Suppressor macrophage treated with lipopolysaccharide for 1 hour (primary cell): ENCODE results near the gene CDKN3.
"Not testable (repeated sequence)": the region's sequence is repeated elsewhere in the genome, so short reads cannot be mapped to it uniquely, and the experiment has no call there.

ENCODE experiments used
- DNase-seq, 3 donors: peaks; one replicate each; pipeline ENCODE4 v3.0.0-alpha.2; 2020 to 2022

Gene CDKN3

DNA sequence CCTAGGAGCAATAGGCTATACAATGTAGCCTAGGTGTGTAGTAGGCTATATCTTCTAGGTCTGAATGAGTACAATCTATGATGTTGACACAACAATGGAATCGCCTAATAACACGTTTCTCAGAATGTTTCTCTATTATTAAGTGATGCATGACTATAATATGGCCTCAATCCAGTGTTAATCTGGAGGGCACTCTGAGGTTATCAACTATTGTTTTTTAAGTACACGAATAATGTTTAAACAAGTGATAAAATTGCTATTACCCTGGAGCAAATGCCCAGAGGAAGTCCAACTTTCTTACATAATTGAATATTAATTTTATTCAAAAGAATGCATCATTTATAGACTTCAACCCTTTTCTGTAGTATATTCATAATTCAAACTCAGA, 60.8 kb downstream of the CDKN3 start:
- no peak for DNase-seq

DNA sequence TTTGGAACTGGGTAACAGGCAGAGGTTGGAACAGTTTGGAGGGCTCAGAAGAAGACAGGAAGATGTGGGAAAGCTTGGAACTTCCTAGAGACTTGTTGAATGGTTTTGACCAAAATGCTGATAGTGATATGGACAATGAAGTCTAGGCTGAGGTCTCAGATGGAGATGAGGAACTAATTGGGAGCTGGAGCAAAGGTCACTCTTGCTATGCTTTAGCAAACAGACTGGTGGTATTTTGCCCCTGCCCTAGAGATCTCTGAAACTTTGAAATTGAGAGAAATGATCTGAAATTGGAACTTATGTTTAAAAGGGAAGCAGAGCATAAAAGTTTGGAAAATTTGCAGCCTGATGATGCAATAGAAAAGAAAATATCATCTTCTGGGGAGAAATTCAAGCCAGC, 61.7 kb downstream of the CDKN3 start:
- not testable (repeated sequence) for DNase-seq

DNA sequence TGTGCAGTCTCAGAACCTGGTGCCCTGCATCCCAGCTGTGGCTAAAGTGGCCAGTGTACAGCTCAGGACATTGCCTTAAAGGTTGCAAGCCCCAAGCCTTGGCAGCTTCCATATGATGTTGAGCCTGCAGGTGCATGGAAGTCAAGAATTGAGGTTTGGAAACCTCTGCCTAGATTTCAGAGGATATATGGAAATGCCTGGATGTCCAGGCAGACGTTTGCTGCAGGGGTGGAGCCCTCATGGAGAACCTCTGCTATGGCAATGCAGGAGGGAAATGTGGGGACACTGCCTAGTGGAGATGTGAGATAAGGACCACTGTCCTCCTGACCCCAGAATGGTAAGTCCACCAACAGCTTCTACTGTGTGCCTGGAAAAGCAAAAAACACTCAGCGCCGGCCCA, 62.3 kb downstream of the CDKN3 start:
- no peak for DNase-seq

DNA sequence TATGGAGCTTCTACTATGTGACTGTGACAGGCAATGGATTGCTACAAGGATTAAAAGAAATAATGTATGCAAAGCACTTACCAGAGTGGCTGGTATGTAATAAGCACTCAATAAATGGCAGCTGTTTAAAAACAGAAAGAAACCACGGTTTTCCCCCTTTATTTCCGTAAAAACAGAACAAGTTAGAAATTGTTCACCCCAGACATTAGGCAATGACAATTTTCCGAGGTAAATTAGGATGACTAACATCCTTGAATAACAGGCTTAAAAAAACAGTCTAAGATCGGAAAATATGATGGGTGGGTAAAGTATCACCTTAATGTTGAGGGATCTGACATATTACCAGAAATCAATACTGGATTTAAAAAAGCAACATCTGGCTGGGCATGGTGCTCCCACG, 65.2 kb downstream of the CDKN3 start:
- peak in 2 of 3 donors; percentile 54 to 63 for DNase-seq

DNA sequence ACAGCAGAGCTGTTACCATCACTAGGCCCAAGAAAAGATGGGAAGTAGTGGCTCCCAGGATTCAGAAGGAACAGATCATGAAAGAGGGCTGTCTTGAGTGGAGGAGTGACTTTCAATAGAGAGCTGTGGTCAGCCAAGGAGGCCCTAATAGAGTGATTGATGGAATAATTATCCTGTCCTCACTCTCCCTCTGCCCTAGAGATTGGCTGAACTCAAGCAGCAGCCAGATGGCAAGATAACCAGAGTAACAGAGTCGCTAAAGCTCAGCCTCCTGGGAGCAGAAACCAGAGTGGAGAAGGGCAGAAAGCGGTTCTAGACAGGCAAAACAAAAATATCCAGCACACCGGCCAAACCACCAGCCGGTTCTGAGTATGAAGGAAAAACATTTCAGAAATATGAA, 68.8 kb downstream of the CDKN3 start:
- DNase-seq, result no peak

DNA sequence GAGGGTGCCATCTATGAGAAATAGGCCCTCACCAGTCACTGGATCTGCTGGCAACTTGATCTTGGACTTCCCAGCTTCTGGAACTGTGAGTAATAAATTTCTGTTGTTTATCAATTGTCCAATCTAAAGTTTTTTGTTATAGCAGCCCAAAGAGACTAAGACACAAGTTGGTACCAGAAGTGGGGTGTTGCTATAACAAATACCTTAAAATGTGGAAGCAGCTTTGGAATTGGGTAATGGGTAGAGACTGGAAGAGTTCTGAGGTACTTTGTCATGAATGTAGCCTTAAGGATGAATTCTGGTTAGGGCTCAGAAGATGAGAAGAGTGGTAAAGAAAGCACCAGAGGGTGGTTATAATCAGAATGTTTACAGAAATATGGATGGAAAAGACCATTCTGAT, 70.5 kb downstream of the CDKN3 start:
- DNase-seq, result no peak
